HepG2 (cell line): ENCODE measurements around the gene CROCC. TPM values are rescaled to one million over a fixed set of nuclear protein-coding genes. Genes with fewer than 3 reads are reported as not detected.
"Not testable (repeated sequence)": the region's sequence is repeated elsewhere in the genome, so short reads cannot be mapped to it uniquely, and the experiment has no call there.

Experiments used
- ATAC-seq: fragments of 200-7000 bp; cut with Tn5 transposase; 3 replicates; pipeline ENCODE4 v1.9.1; 2020; ENCODE audit warnings: mild to moderate bottlenecking, moderate library complexity
- BruUV-seq: library from RNA; stranded (reverse); fragments of 400-500 nt; replicated peaks from 2 replicates; lab custom pipeline; 2021; lab: Mats Ljungman, UMichigan
- CTCF ChIA-PET: fragments of 300-600 bp; formaldehyde crosslinking; extraction: SDS; loops from one replicate; lab custom pipeline; 2021; ENCODE audit warnings: low total read pairs, inconsistent platforms, low intra/inter-chr PET ratio; lab: Yijun Ruan, JAX
- POLR2A ChIA-PET: fragments of 350-600 bp; sonication (Branson Sonifier 250); formaldehyde crosslinking; loops from one replicate; lab custom pipeline; 2020; ENCODE audit warnings: antibody characterized with exemption, inconsistent platforms; lab: Yijun Ruan, JAX
- DNase-seq: peaks from one replicate; pipeline ENCODE4 v3.0.0-alpha.2; 2015; ENCODE audit warnings: low spot score
- FAIRE-seq: peaks from 3 replicates; lab custom pipeline; 2011; peaks lifted over from hg19 to GRCh38; lab: Jason Lieb, UNC
- H2AFZ ChIP-seq: one replicate; pipeline ENCODE4 v1.6.1; 2011; ENCODE audit warnings: low read length, inconsistent platforms
- H3K27ac ChIP-seq: fragments of 300-600 bp; 3 replicates; pipeline ENCODE4 v1.8.0; 2011; ENCODE audit warnings: mixed run types, mild to moderate bottlenecking, mixed read lengths, low read length, inconsistent platforms; ENCODE audit not compliant: insufficient read depth; ENCODE audit errors: extremely low read length
- H3K27me3 ChIP-seq, 2 experiments: fragments of 200-600 bp in 1 of 2; 2 replicates in 1 of 2; 3 replicates in 1 of 2; pipeline versions ENCODE4 v1.6.0 to v1.8.0; 2011; ENCODE audit warnings: low read length in 2 of 2, mild to moderate bottlenecking in 2 of 2, moderate library complexity in 2 of 2, inconsistent platforms in 1 of 2; ENCODE audit not compliant: insufficient read depth in 2 of 2, control insufficient read depth in 1 of 2
- H3K36me3 ChIP-seq, 2 experiments: fragments of 200-600 bp in 1 of 2; replicated peaks in 1 of 2; 2 replicates in 1 of 2; 3 replicates in 1 of 2; pipeline versions ENCODE4 v1.5.1 to v1.8.0; 2011; ENCODE audit warnings: low read length in 2 of 2, inconsistent platforms in 1 of 2; ENCODE audit not compliant: insufficient read depth in 2 of 2, control insufficient read depth in 1 of 2
- H3K4me1 ChIP-seq: 2 replicates; pipeline ENCODE4 v1.5.1; 2012; ENCODE audit warnings: low read length, inconsistent platforms; ENCODE audit not compliant: insufficient read depth
- H3K4me2 ChIP-seq: 2 replicates; pipeline ENCODE4 v1.6.0; 2011; ENCODE audit warnings: low read depth, low read length, inconsistent platforms
- H3K4me3 ChIP-seq, 3 experiments: fragments of 200-600 bp in 1 of 3; sonication (generic), shearing (Covaris generic) in 1 of 3; replicated peaks in 1 of 3; 2 replicates each; pipeline ENCODE4 v1.5.1; 2011 to 2016; ENCODE audit warnings: low read length in 3 of 3, inconsistent platforms in 2 of 3, low read depth in 2 of 3, mild to moderate bottlenecking in 2 of 3, control low read depth in 1 of 3, mixed read lengths in 1 of 3; ENCODE audit not compliant: insufficient read depth in 1 of 3
- H3K79me2 ChIP-seq: one replicate; pipeline ENCODE4 v1.6.1; 2011; ENCODE audit warnings: low read length, inconsistent platforms; ENCODE audit not compliant: insufficient read depth
- H3K9ac ChIP-seq: 2 replicates; pipeline ENCODE4 v1.6.0; 2011; ENCODE audit warnings: mild to moderate bottlenecking, low read depth, low read length, inconsistent platforms; ENCODE audit not compliant: insufficient read depth
- H3K9me3 ChIP-seq: 2 replicates; pipeline ENCODE4 v1.5.1; 2012; ENCODE audit warnings: mild to moderate bottlenecking, low read length
- H4K20me1 ChIP-seq: 2 replicates; pipeline ENCODE4 v1.6.0; 2011; ENCODE audit warnings: inconsistent platforms, mild to moderate bottlenecking, low read length, moderate library complexity; ENCODE audit not compliant: insufficient read depth
- AGO2 ChIP-seq: fragments of 200-400 bp; formaldehyde crosslinking; optimal IDR thresholded peaks from 2 replicates; pipeline ENCODE3; 2017; ENCODE audit warnings: mild to moderate bottlenecking, low read depth, low read length, moderate library complexity
- FLYWCH1 ChIP-seq: sonication (generic); formaldehyde crosslinking; IDR thresholded peaks from 2 replicates; pipeline ENCODE4 v1.8.1; 2023; ENCODE audit warnings: mild to moderate bottlenecking, missing genetic modification reagents
- HNRNPLL ChIP-seq: fragments of 200-400 bp; formaldehyde crosslinking; IDR thresholded peaks from 2 replicates; pipeline ENCODE4 v1.6.1; 2017; ENCODE audit warnings: mild to moderate bottlenecking, low read depth, low read length; ENCODE audit not compliant: poor library complexity, severe bottlenecking
- RAD51 ChIP-seq: fragments of 450-650 bp; IDR thresholded peaks from 2 replicates; pipeline ENCODE4 v1.6.1; 2016; ENCODE audit warnings: borderline replicate concordance
- SIX1 ChIP-seq: sonication (generic); formaldehyde crosslinking; IDR thresholded peaks from 2 replicates; pipeline ENCODE4 v1.4.0; 2020; ENCODE audit warnings: missing genetic modification reagents, borderline replicate concordance
- SP140L ChIP-seq: sonication (generic); formaldehyde crosslinking; IDR thresholded peaks from 2 replicates; pipeline ENCODE4 v1.4.0; 2020; ENCODE audit warnings: missing genetic modification reagents, borderline replicate concordance
- U2AF2 ChIP-seq: fragments of 200-400 bp; formaldehyde crosslinking; IDR thresholded peaks from 2 replicates; pipeline ENCODE4 v1.6.1; 2017; ENCODE audit warnings: low read depth, mild to moderate bottlenecking, low read length
- ZNF17 ChIP-seq: sonication (generic); formaldehyde crosslinking; IDR thresholded peaks from 2 replicates; pipeline ENCODE4 v1.5.0; 2020; ENCODE audit warnings: mild to moderate bottlenecking, missing genetic modification reagents
- ZSCAN31 ChIP-seq: sonication (generic); formaldehyde crosslinking; IDR thresholded peaks from 2 replicates; pipeline ENCODE4 v1.5.0; 2020; ENCODE audit warnings: low read depth, mild to moderate bottlenecking, missing genetic modification reagents
- WGBS: methylation state at CpG from one replicate; pipeline ENCODE4 v1.1.6; 2017; ENCODE audit warnings: low lambda C conversion rate; 5-methylcytosine and 5-hydroxymethylcytosine counted together
- in situ Hi-C: cut with HindIII; loops from 2 replicates; pipeline ENCODE4 v1.10.0; 2017; ENCODE audit warnings: low pct_unique_long_range_greater_than_20kb; ENCODE audit not compliant: extremely low pct_ligation_motif_present
- intact Hi-C: fragments of 100-400 bp; cut with micrococcal nuclease; formaldehyde crosslinking; loops from one replicate; pipeline ENCODE4 v1.10.0; 2022; ENCODE audit not compliant: unreplicated experiment
- polyA plus RNA-seq, 8 experiments: library from polyadenylated mRNA; depleted of rRNA in 3 of 8; stranded (reverse) in 7 of 8; unstranded in 1 of 8; fragments of >200 nt; fragmentation: Illumina TruSeq in 4 of 8; extraction: Trizol in 4 of 8; gene quantifications; 2 replicates each; pipeline versions ENCODE4 v1.2.1 to v1.2.3, GENCODE V29; 2011 to 2016; ENCODE audit warnings: low read depth in 4 of 8, missing spikeins in 1 of 8, mixed read lengths in 1 of 8; ENCODE audit not compliant: insufficient read depth in 1 of 8
- total RNA-seq, 5 experiments: library from RNA; depleted of rRNA; stranded (reverse); fragments of >200 nt; fragmentation: Illumina TruSeq; extraction: Trizol; gene quantifications; 2 replicates each; pipeline ENCODE4 v1.2.3, GENCODE V29; 2016; ENCODE audit warnings: low read depth in 1 of 5
- TF ChIP-seq, protein P1 (sequence below): sonication (generic); formaldehyde crosslinking; IDR thresholded peaks from 2 replicates; pipeline ENCODE4 v1.5.1; 2020; ENCODE audit warnings: missing genetic modification reagents, mild to moderate bottlenecking, borderline replicate concordance

Gene CROCC
- total and polyA plus RNA-seq, 2 of the 13 experiments (the other 11 are each of a cell fraction or from before 2014, with no cell fraction given): 7.8 to 15.5 TPM

DNA sequence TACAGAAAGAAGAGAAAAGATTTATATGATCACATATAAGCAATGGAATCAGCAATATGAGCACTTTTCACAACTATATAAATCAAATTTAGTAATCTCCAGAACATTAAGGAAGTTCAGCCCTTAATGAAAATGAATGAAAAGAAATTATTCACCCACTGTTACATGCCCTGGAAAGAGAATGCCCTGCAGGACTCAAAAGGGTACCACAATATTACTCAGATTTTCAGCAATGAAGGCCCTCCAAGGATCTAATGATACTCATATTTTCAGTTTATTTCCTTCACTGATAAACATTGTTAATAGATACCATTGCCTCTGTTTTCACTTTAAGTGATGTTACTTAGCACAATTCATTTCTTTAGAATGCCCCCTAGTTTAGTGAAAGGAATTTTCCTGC, 23.4 kb upstream of the CROCC start:
- H3K9ac ChIP-seq, H3K27ac ChIP-seq, DNase-seq, H3K36me3 ChIP-seq, H3K79me2 ChIP-seq, intact Hi-C loops, in situ Hi-C loops, BruUV-seq, H3K27me3 ChIP-seq, POLR2A ChIA-PET, H3K9me3 ChIP-seq, H3K4me3 ChIP-seq, FAIRE-seq, H3K4me2 ChIP-seq, H2AFZ ChIP-seq, ATAC-seq, H4K20me1 ChIP-seq, CTCF ChIA-PET: not testable (repeated sequence)
- H3K4me1 ChIP-seq: peaks cover 22% of the 10 kb centered on the region

DNA sequence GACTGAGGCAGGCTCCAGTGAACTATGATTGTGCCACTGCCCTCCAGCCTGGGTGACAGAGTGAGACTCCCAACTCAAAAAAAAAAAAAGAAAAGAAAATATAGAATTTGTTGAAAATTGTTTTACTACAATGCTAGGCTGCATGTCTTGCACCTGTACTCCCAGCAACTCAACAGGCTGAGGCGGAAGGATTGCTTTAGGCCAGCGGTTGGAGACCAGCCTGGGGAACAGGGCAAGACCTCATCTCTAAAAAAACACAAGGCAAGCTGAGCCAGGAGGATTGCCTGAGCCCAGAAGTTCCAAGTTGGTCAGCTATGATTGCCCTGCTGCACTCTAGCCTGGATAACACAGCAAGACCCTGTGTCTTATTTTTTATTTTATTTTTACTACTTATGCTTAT, 22.7 kb upstream of the CROCC start:
- ATAC-seq, H3K9me3 ChIP-seq, FAIRE-seq, H3K27me3 ChIP-seq, H3K4me3 ChIP-seq, BruUV-seq, H3K4me2 ChIP-seq, H4K20me1 ChIP-seq, H3K36me3 ChIP-seq, DNase-seq, H3K9ac ChIP-seq, H2AFZ ChIP-seq, H3K79me2 ChIP-seq, in situ Hi-C loops, intact Hi-C loops, CTCF ChIA-PET, H3K27ac ChIP-seq, POLR2A ChIA-PET: not testable (repeated sequence)
- 58% methylated on average over 2 of the region's 2 CpGs for WGBS
- peaks cover 26% of the 10 kb centered on the region for H3K4me1 ChIP-seq

DNA sequence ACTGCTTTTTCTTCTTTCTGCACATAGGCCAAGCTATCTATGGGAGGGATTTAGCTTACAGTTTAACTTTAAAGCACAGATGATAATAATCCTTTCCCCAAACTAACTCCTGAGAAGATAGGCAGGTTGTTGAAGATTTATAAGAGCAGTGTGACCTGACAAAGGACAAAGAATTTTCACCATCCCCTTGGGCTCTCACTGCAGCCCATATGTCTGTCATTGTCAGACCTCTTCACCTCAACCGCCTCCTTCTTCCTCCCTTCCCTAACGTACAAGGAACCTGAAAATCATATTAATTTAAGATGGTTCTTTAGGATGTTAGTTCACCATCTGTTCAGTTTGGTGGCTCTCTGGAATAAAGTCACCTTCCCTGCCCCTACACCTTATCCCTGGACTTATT, 21.0 kb upstream of the CROCC start:
- 25% methylated on average over 2 of the region's 2 CpGs for WGBS
- Histone ChIP-seq H3K4me2 (peak overlapping the region; percentile 20; the same call in 1 of the 2 replicates), H3K4me3 (no peak overlapping the region), H3K9me3 (peaks cover 5% of the 10 kb centered on the region; the same call in 1 of the 2 replicates), H3K27ac (no peak overlapping the region), H4K20me1 (no peaks in the 10 kb centered on the region), H3K4me1 (peaks cover 33% of the 10 kb centered on the region), H3K79me2 (no peaks in the 10 kb centered on the region), H3K27me3 (no peaks in the 10 kb centered on the region), H3K36me3 (no peaks in the 10 kb centered on the region), H2AFZ (peak overlapping the region; percentile 63), H3K9ac (no peak overlapping the region)
- BruUV-seq: no TSS peak
- ChIA-PET POLR2A (no interaction called here), CTCF (no interaction called here)
- DNase-seq (no peak), ATAC-seq (no peak), FAIRE-seq (no peak)
- in situ Hi-C loops: no loop called here
- intact Hi-C loops: no loop called here
- TF ChIP-seq FLYWCH1 (CRISPR knock-in tag) (no peak), SIX1 (CRISPR knock-in tag) (no peak), ZSCAN31 (no peak), RAD51 (no peak), ZNF17 (no peak), HNRNPLL (no peak), U2AF2 (no peak), AGO2 (no peak), SP140L (CRISPR knock-in tag) (no peak)
- TF ChIP-seq, protein P1, sequence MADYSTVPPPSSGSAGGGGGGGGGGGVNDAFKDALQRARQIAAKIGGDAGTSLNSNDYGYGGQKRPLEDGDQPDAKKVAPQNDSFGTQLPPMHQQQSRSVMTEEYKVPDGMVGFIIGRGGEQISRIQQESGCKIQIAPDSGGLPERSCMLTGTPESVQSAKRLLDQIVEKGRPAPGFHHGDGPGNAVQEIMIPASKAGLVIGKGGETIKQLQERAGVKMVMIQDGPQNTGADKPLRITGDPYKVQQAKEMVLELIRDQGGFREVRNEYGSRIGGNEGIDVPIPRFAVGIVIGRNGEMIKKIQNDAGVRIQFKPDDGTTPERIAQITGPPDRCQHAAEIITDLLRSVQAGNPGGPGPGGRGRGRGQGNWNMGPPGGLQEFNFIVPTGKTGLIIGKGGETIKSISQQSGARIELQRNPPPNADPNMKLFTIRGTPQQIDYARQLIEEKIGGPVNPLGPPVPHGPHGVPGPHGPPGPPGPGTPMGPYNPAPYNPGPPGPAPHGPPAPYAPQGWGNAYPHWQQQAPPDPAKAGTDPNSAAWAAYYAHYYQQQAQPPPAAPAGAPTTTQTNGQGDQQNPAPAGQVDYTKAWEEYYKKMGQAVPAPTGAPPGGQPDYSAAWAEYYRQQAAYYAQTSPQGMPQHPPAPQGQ: no peak
